Keratinocyte (primary cell): ENCODE measurements around the gene KBTBD8.

ENCODE experiments used
- EZH2 ChIP-seq: IDR thresholded peaks from one replicate; pipeline ENCODE4 v1.6.1; 2012; ENCODE audit warnings: inconsistent platforms, mild to moderate bottlenecking, low read length, moderate library complexity
- TF ChIP-seq, protein P1 (sequence below), 3 experiments: IDR thresholded peaks in 1 of 3; conservative IDR thresholded peaks in 1 of 3; optimal IDR thresholded peaks in 1 of 3; 2 replicates in 2 of 3; 3 replicates in 1 of 3; pipeline versions ENCODE3 to v1.5.1; 2011; ENCODE audit warnings: low read length in 3 of 3, mild to moderate bottlenecking in 3 of 3, moderate library complexity in 2 of 3, control low read depth in 1 of 3, inconsistent platforms in 1 of 3; ENCODE audit not compliant: insufficient read depth in 2 of 3; ENCODE audit errors: extremely low read depth in 1 of 3

DNA sequence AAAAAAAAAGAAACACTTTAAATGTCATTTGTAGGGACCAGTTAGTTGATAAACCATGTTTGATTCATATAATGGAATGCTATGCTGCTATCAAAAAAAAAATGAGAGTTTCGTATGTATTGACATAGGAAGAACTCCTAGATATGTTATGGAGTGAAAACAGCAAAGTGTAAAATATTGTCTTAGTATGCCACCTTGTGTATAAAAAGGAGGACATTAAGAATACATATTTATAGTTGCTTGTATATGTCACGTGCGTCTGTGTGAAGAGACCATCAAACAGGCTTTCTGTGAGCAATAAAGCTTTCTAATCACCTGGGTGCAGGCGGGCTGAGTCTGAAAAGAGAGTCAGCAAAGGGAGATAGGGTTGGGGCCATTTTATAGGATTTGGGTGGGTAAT is 39.5 kb downstream of the KBTBD8 start:
- TF ChIP-seq, protein P1, sequence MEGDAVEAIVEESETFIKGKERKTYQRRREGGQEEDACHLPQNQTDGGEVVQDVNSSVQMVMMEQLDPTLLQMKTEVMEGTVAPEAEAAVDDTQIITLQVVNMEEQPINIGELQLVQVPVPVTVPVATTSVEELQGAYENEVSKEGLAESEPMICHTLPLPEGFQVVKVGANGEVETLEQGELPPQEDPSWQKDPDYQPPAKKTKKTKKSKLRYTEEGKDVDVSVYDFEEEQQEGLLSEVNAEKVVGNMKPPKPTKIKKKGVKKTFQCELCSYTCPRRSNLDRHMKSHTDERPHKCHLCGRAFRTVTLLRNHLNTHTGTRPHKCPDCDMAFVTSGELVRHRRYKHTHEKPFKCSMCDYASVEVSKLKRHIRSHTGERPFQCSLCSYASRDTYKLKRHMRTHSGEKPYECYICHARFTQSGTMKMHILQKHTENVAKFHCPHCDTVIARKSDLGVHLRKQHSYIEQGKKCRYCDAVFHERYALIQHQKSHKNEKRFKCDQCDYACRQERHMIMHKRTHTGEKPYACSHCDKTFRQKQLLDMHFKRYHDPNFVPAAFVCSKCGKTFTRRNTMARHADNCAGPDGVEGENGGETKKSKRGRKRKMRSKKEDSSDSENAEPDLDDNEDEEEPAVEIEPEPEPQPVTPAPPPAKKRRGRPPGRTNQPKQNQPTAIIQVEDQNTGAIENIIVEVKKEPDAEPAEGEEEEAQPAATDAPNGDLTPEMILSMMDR (optimal IDR thresholded peaks at IDR 0.05 in 1 of 3, IDR thresholded peaks at IDR 0.05 in 1 of 3, conservative IDR thresholded peaks at IDR 0.05 in 1 of 3; ENCODE audit: extremely low read depth in 1 of 3, insufficient read depth in 2 of 3, low read length in 3 of 3) = no peak
- TF ChIP-seq EZH2 = no peak
